GM23338 (cell line): ENCODE data around the gene CFAP100. TPM values are rescaled to one million over a fixed set of nuclear protein-coding genes. Genes with fewer than 3 reads are reported as not detected.

Source experiments
- ATAC-seq: fragments of 200-7000 bp; cut with Tn5 transposase; 3 replicates; pipeline ENCODE4 v1.9.1; 2020
- DNase-seq: peaks from one replicate; pipeline ENCODE4 v3.0.0-alpha.2; 2015; ENCODE audit warnings: low spot score
- H2AFZ ChIP-seq: fragments of 200-600 bp; sonication (generic); 2 replicates; pipeline ENCODE4 v1.8.0; 2016; ENCODE audit warnings: antibody characterized with exemption, mild to moderate bottlenecking, moderate library complexity
- H3F3A ChIP-seq: fragments of 200-600 bp; sonication (generic); replicated peaks from 2 replicates; pipeline ENCODE4 v1.8.0; 2017; ENCODE audit warnings: antibody characterized with exemption, mixed run types, low read depth
- H3K27ac ChIP-seq: fragments of 200-600 bp; sonication (generic); 2 replicates; pipeline ENCODE4 v1.6.1; 2016; ENCODE audit warnings: low read depth
- H3K27me3 ChIP-seq: fragments of 200-600 bp; sonication (generic); 2 replicates; pipeline ENCODE4 v1.8.0; 2016; ENCODE audit warnings: mild to moderate bottlenecking, mixed run types, moderate library complexity; ENCODE audit not compliant: insufficient read depth
- H3K36me3 ChIP-seq: fragments of 200-600 bp; sonication (generic); 2 replicates; pipeline ENCODE4 v1.8.0; 2016; ENCODE audit warnings: mild to moderate bottlenecking; ENCODE audit not compliant: insufficient read depth
- H3K4me1 ChIP-seq: fragments of 200-600 bp; sonication (generic); 2 replicates; pipeline ENCODE4 v1.8.0; 2016; ENCODE audit warnings: mild to moderate bottlenecking, moderate library complexity; ENCODE audit not compliant: insufficient read depth
- H3K4me2 ChIP-seq: fragments of 200-600 bp; sonication (generic); 2 replicates; pipeline ENCODE4 v1.7.1; 2017; ENCODE audit warnings: mixed run types
- H3K4me3 ChIP-seq: fragments of 200-600 bp; sonication (generic); 2 replicates; pipeline ENCODE4 v1.6.1; 2016; ENCODE audit warnings: mixed run types
- H3K79me2 ChIP-seq: fragments of 200-600 bp; sonication (generic); replicated peaks from 2 replicates; pipeline ENCODE4 v1.8.0; 2017; ENCODE audit warnings: mild to moderate bottlenecking; ENCODE audit not compliant: insufficient read depth
- H3K9me2 ChIP-seq: fragments of 200-600 bp; sonication (generic); 2 replicates; pipeline ENCODE4 v1.8.0; 2017; ENCODE audit not compliant: insufficient read depth
- H4K20me1 ChIP-seq: fragments of 200-600 bp; sonication (generic); replicated peaks from 2 replicates; pipeline ENCODE4 v1.8.0; 2017; ENCODE audit warnings: mild to moderate bottlenecking; ENCODE audit not compliant: insufficient read depth
- H3K27ac Mint-ChIP-seq: 2 replicates; pipeline ENCODE4 v1.8.0; 2020; ENCODE audit warnings: inconsistent platforms, mild to moderate bottlenecking, moderate library complexity, mixed read lengths
- H3K27me3 Mint-ChIP-seq: 3 replicates; pipeline ENCODE4 v1.8.0; 2022; ENCODE audit warnings: low read depth, mild to moderate bottlenecking, moderate library complexity, mixed read lengths, inconsistent platforms; ENCODE audit not compliant: insufficient read depth, poor library complexity
- H3K36me3 Mint-ChIP-seq: 3 replicates; pipeline ENCODE4 v1.8.0; 2021; ENCODE audit warnings: low read depth, mild to moderate bottlenecking, inconsistent platforms, moderate library complexity, mixed read lengths
- H3K4me1 Mint-ChIP-seq: 3 replicates; pipeline ENCODE4 v1.8.0; 2020; ENCODE audit warnings: mild to moderate bottlenecking, inconsistent platforms, mixed read lengths
- H3K4me3 Mint-ChIP-seq: 3 replicates; pipeline ENCODE4 v1.8.0; 2021; ENCODE audit warnings: moderate library complexity, mild to moderate bottlenecking, inconsistent platforms, mixed read lengths
- H3K9me3 Mint-ChIP-seq: 3 replicates; pipeline ENCODE4 v1.8.0; 2020; ENCODE audit warnings: moderate library complexity, mild to moderate bottlenecking, inconsistent platforms, mixed read lengths
- CREB1 ChIP-seq: fragments of 250-450 bp; sonication (Bioruptor Pico); IDR thresholded peaks from 2 replicates; pipeline ENCODE4 v1.5.0; 2020; ENCODE audit warnings: low read depth, mild to moderate bottlenecking, moderate library complexity
- ETS1 ChIP-seq: IDR thresholded peaks from 2 replicates; pipeline ENCODE4 v1.6.1; 2016; ENCODE audit warnings: antibody characterized with exemption
- EZH2 ChIP-seq: fragments of 200-600 bp; sonication (generic); IDR thresholded peaks from one replicate; pipeline ENCODE4 v1.8.0; 2017; ENCODE audit warnings: antibody characterized with exemption, mild to moderate bottlenecking, low read depth; ENCODE audit not compliant: unreplicated experiment
- EZH2phosphoT487 ChIP-seq: fragments of 200-600 bp; sonication (generic); IDR thresholded peaks from one replicate; pipeline ENCODE4 v1.8.1; 2018; ENCODE audit warnings: antibody characterized with exemption; ENCODE audit not compliant: unreplicated experiment
- JUNB ChIP-seq: IDR thresholded peaks from one replicate; pipeline ENCODE4 v1.6.1; 2016; ENCODE audit warnings: antibody characterized with exemption; ENCODE audit not compliant: unreplicated experiment
- NANOG ChIP-seq: IDR thresholded peaks from 2 replicates; pipeline ENCODE4 v1.6.1; 2016; ENCODE audit warnings: antibody characterized with exemption, borderline replicate concordance
- POLR2AphosphoS5 ChIP-seq: IDR thresholded peaks from 2 replicates; pipeline ENCODE4 v1.6.1; 2016; ENCODE audit warnings: antibody characterized with exemption, low read depth
- REST ChIP-seq: IDR thresholded peaks from one replicate; pipeline ENCODE4 v1.6.1; 2018; ENCODE audit warnings: antibody characterized with exemption; ENCODE audit not compliant: unreplicated experiment
- STAT1 ChIP-seq: IDR thresholded peaks from one replicate; pipeline ENCODE4 v1.6.1; 2016; ENCODE audit warnings: antibody characterized with exemption; ENCODE audit not compliant: unreplicated experiment
- ZNF331 ChIP-seq: fragments of 250-450 bp; sonication (Bioruptor Pico); IDR thresholded peaks from 2 replicates; pipeline ENCODE4 v1.5.0; 2020; ENCODE audit warnings: low read depth, mild to moderate bottlenecking, moderate library complexity
- ZNF462 ChIP-seq: fragments of 250-450 bp; sonication (Bioruptor Pico); IDR thresholded peaks from 2 replicates; pipeline ENCODE4 v1.5.0; 2020; ENCODE audit warnings: mild to moderate bottlenecking, moderate library complexity
- polyA plus RNA-seq: library from polyadenylated mRNA; unstranded; fragments of >200 nt; fragmentation: Nextera tagmentation; extraction: Ambion mirVana; gene quantifications from 2 replicates; pipeline ENCODE4 v1.2.1, GENCODE V29; 2016
- total RNA-seq: library from RNA; depleted of rRNA; stranded (reverse); fragments of >200 nt; shearing (Covaris generic); gene quantifications from 2 replicates; pipeline ENCODE4 v1.2.3, GENCODE V29; 2014

CFAP100 gene
- total and polyA plus RNA-seq, 2 experiments from 2014 or later: 0.07 TPM; not detected in 1

GRCh38 chr3:126480861-126481260 lies 86.2 kb downstream of the CFAP100 start:
- Histone ChIP-seq H3K36me3 (no peaks in the 10 kb centered on the region), H3K79me2 (no peaks in the 10 kb centered on the region), H3K27me3 (no peaks in the 10 kb centered on the region), H3K4me2 (no peak overlapping the region), H4K20me1 (no peaks in the 10 kb centered on the region), H2AFZ (no peak overlapping the region), H3K9me2 (no peaks in the 10 kb centered on the region), H3K27ac (no peak overlapping the region), H3K4me3 (no peak overlapping the region), H3K4me1 (peaks cover 17% of the 10 kb centered on the region), H3F3A (no peaks in the 10 kb centered on the region)
- TF ChIP-seq EZH2phosphoT487: no peak
- TF ChIP-seq STAT1: no peak
- no peak for TF ChIP-seq ZNF462
- Mint-ChIP-seq H3K36me3 (no peaks in the 10 kb centered on the region; the same call in 2 of the 3 replicates), H3K27me3 (peaks cover 2% of the 10 kb centered on the region), H3K4me1 (peaks cover 38% of the 10 kb centered on the region), H3K4me3 (no peak overlapping the region), H3K27ac (no peak overlapping the region), H3K9me3 (no peaks in the 10 kb centered on the region; the same call in 2 of the 3 replicates)
- ATAC-seq: no peak
- no peak for DNase-seq

GRCh38 chr3:126481808-126482502 lies 87.2 kb downstream of the CFAP100 start:
- H3K9me3 Mint-ChIP-seq: no peaks in the 10 kb centered on the region
- peaks cover 5% of the 10 kb centered on the region for H3K27me3 Mint-ChIP-seq
- no peaks in the 10 kb centered on the region for H3K27me3 ChIP-seq
- no peaks in the 10 kb centered on the region for H3K79me2 ChIP-seq
- H3K27ac ChIP-seq: no peak overlapping the region
- no peak for ATAC-seq
- H3K4me3 ChIP-seq: no peak overlapping the region
- H3K4me1 Mint-ChIP-seq: peaks cover 41% of the 10 kb centered on the region
- no peak overlapping the region for H3K4me2 ChIP-seq
- H3K36me3 Mint-ChIP-seq: no peaks in the 10 kb centered on the region; the same call in 2 of the 3 replicates
- no peaks in the 10 kb centered on the region for H4K20me1 ChIP-seq
- H3K36me3 ChIP-seq: no peaks in the 10 kb centered on the region
- no peaks in the 10 kb centered on the region for H3F3A ChIP-seq
- H3K9me2 ChIP-seq: no peaks in the 10 kb centered on the region
- peaks cover 17% of the 10 kb centered on the region for H3K4me1 ChIP-seq
- no peak overlapping the region for H3K27ac Mint-ChIP-seq
- no peak overlapping the region for H3K4me3 Mint-ChIP-seq
- no peak overlapping the region for H2AFZ ChIP-seq
- no peak for DNase-seq
- no peak for TF ChIP-seq STAT1
- TF ChIP-seq REST: no peak
- no peak for TF ChIP-seq EZH2phosphoT487
- no peak for TF ChIP-seq POLR2AphosphoS5
- TF ChIP-seq JUNB: no peak
- TF ChIP-seq EZH2: no peak
- no peak for TF ChIP-seq CREB1
- no peak for TF ChIP-seq ZNF331 (CRISPR knock-in tag)
- TF ChIP-seq ETS1: no peak
- TF ChIP-seq NANOG: no peak
